Hepatic stellate cell (primary cell): ENCODE data around the gene ECM2.
"Not testable (repeated sequence)": the region's sequence is repeated elsewhere in the genome, so short reads cannot be mapped to it uniquely, and the experiment has no call there.

Experiments used
- DNase-seq: peaks from one replicate; pipeline ENCODE4 v3.0.0; 2011; ENCODE audit warnings: low spot score

Gene ECM2

DNA sequence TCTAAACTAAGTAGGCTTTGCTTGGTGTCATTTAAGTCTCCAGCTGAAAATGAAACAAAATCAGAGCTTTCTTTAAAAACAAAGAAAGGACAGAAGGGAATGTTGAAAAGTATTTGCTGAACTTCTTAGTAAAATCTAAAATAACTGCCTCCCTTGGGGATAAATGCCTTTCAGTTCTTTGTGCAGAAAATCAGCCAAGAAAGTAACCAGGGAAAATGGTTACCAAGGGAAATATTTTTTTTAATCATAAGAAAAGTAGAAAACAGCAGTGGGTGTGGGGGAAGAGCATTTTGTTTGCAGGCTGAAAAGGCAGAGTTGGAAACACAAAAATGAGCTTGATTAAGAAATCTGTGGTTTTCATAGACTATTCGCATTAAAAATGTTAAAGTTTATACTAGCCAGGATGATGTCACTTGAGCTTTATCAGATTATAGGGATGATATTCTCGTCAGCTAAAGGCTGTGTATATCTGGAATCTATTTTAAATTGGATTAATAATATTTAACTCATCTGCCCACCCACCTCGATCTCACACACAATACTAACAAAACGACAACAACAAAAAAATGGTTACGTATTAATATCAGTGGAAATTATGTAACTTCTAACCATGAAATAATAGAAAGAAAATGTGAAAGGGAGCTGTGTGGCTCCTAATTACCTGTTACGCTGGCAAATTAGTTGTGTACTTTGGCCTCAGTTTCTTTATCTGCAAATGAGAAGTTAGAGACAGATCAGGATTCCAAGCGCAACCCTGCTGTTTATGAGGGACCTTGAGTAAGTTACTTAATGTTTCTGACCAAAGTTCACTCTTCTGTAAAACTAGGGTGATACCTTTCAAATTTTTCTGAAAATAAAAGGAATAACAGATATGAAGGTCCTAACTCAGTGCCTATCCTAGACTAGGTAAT lies at the start of gene ECM2:
Gene ECM2 (minus strand): TSS at position 51 of the 911 bp plus-strand sequence. CDS start 13,124 bp downstream, outside the sequence.
- peak; percentile 50 for DNase-seq

DNA sequence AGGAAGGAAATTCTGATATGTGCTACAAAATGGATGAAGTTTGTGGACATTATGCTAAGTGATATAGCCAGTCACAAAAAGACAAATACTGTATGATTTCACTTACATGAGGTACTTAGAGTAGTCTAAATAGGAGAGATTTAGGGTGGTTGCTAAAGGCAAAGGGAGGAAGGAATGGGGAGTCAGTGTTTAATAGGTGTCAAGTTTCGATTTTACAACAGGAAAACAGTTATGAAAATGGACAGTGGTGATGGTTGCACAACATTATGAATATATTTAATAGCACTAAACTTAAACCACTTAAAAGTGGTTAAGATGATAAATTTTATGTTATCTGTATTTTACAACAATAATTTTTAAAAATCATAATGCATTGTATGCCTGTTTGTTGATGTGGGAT lies 40.4 kb upstream of the ECM2 start:
- no peak for DNase-seq

- not testable (repeated sequence) for DNase-seq
Measured at GRCh38 chr9:92573612-92574011, 37.8 kb upstream of the ECM2 start.

DNA sequence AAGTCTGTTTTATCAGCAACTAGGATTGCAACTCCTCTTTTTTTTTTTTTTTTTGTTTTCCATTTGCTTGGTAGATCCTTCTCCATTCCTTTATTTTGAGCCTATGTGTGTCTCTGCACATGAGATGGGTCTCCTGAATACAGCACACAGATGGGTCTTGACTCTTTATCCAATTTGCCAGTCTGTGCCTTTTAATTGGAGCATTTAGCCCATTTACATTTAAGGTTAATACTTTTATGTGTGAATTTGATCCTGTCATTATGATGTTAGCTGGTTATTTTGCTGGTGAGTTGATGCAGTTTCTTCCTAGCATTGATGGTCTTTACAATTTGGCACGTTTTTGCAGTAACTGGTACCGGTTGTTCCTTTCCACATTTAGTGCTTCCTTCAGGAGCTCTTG lies 36.1 kb upstream of the ECM2 start:
- DNase-seq, result not testable (repeated sequence)

DNA sequence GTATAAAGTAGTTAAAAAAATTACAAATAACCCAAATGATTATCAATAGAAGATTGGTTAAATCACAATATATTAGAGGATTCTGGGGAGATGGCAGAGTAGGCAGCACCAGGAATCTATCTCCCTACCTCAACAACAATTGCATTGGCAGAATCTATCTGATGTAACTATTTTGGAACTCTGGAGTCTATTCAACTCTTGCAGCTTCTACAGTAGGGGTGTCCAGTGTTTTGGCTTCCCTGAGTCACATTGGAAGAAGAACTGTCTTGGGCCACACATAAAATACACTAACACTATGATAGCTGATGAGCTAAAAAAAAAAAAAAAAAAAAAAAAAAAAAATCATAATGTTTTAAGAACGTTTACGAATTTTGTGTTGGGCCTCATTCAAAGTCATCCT lies 29.2 kb upstream of the ECM2 start:
- no peak for DNase-seq

DNA sequence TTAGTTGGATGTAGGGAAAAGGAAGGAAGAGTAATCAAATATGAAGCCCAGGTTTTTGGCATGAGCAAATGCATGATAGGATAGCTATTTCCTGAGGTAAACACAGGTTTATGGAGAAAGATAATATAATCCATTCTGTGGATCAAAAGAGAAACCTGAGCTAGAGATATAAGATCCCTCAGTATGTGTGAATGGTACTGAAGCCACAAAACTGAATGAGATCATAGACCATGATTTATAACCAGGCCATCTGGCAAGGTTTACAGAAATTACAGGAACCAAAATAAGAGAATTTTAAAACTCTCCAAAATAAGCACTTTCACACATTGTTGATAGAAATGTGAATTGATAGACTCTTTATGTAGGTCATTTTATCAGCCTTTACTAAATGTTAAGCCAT lies 28.7 kb upstream of the ECM2 start:
- no peak for DNase-seq

GRCh38 chr9:92563116-92564100 lies 27.6 kb upstream of the ECM2 start:
- DNase-seq, result no peak

- no peak for DNase-seq
Measured at GRCh38 chr9:92562461-92562967, 26.7 kb upstream of the ECM2 start.

DNA sequence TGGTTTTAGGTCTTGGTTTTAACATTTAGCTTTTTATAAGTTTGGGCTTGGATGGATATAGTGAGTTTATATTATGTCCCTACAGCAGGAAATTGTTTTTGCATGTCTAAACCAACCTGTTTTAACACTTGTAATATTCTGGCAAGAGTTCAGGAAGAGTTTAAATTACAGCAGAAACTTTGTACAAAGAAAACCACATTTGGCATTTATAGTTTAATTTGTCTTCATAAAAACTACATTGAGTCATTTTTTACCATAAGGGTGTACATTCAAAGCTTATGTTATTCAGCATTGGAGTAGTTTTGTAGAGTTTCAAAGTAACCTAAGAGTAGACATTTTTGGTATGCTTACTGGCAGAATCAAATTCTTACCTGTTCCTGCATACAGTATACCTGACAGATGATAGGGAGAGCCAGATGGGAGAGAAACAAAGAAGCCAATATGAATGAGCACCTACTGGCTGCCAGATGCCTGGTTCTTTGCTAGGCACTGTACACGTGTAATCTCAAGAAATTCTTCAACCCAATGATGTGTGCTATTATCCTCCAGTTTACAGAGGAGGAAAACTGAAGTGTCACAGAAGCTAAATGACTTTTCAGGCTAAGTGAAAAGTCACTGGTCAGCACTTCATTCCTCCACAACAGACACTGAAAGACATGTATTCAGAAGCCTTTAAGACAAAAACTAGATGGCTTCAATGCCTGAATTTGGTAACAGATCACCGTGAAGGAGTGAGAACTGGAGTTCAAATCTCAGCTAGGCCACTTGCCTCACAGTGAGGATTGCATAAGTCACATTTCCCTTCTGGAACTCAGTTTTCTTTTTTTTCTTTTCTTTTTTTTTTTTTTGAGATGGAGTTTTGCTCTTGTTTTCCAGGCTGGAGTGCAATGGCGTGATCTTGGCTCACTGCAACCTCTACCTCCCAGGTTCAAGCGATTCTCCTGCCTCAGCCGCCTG lies 25.9 kb upstream of the ECM2 start:
- DNase-seq, result no peak

DNA sequence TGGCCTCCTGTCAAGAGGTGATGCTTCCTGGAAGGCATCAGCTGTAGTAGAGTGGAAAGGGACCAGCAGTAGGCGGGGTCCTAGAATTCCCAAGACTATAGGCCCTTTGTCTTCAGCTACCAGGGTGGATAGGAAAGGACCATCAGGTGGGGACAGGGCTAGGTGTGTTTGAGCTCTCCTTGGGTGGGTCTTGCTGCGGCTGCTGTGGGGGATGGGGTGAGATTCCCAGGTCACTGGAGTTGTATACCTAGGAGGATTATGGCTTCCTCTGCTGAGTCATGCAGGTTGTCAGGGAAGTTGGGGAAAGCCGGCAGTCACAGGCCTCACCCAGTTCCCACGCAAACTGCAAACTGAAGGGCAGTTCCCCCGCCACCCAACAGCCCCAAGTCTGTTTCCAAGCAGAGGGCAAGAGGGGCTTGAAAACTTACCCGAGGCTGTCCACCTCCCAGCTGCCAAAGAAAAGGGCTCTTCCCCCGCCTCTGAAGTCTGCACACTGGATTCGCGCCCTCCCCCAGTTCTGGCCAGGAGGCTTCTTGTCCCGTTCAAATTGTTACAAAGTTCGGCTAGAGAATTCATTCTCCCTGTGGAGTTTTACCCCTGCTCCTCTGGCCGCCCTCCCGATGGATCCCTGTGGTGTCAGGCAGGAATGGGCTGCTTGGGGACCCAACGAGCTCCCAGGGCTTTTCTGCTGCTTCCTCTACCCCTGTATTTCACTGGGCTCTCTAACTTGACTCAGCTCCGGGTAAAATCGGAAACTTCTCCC lies 23.0 kb upstream of the ECM2 start:
- DNase-seq, result no peak

GRCh38 chr9:92550765-92551164 lies 15.0 kb upstream of the ECM2 start:
- no peak for DNase-seq

DNA sequence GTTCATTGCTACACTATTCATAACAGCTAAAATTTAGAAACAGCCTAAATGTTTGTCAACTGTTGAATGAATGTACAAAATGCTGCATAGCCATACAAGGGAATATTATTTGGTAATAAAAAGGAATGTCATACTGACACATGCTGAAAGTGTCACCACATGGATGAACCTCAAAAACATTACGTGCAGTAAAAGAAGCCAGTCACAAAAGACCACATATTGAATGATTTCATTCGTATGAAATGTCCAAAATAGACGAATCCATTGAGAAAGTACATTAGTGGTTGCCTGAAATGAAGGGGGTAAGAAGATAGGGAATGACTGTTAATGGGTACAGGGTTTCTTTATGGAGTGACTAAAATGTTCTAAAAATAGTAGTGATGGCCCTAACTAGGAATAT lies 11.6 kb upstream of the ECM2 start:
- DNase-seq, result no peak

GRCh38 chr9:92545002-92545510 lies 9.3 kb upstream of the ECM2 start:
- DNase-seq, result no peak

GRCh38 chr9:92543972-92544371 lies 8.2 kb upstream of the ECM2 start:
- no peak for DNase-seq

DNA sequence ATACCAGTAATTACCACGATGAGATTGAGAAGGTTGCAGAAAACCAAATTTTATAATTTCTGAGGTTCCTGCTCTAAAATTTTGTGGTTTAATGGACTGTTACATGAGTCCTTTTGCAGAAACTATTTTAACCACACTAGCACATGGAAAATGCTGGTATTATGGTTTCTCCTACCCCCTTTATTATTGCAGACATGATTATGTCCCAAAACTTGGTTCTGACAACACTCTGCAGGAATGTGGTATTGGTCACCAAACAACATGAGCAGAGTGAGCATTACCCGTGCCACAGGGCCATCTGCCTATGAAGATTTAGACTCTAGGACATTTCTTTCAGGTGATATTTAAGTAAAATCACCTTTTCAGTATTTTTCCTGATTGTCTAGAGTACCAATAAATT lies 2.8 kb upstream of the ECM2 start:
- DNase-seq, result peak; percentile 68

DNA sequence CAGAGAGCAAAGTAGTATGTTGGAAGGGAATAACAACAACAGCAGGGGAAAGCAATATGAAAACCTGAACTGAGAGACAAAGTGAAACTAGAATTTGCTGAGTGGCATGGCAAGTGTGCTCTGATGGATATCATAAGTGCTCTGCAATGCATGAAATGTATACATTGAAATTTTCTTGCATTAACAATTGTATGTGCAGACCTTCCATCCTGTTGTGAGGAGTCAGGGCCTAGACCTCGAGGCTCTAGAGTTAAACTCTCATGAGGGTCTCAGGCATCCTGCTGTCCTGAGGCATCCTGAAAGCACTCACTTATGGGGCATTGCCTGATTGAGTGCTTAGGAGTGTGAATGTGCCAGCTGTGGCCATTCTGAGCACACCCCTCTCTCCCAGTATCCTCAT lies 1.1 kb downstream of the ECM2 start:
- DNase-seq, result no peak

DNA sequence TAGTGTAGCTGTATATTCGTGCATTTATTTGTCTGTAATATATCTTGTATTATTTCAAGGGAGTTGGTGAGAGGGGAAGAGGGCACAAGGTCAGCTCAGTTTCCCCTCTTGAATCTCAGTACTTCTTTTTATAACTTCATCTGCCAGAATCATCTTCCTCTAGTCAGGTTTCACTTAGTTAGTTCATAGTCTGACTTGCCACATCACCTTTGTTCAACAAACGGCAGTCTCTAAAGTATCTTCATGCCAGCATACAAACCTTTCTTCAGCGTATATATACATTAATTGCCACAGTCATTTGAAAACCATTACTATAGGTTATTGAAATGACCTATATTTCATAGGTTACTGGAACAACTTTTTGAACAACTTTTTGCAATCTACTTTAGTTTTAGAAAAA lies 1.6 kb downstream of the ECM2 start:
- DNase-seq, result no peak

DNA sequence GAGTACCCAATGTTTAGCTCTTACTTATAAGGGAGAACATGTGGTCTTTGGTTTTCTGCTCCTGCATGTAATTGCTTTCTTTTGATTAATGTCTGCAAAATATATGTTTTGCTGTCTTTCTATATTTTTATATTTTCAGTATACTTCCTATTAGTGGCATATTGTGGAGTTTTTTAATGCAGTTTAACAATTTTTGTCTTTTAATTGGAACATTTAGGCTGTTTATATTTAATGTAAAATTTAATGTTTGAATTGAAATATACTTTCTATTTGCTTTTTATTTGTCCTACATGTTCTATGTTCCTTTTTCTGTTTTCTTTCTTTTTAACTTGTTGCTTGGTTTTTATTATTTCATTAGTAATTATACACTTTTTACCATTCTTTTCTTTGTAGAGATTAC lies 4.9 kb downstream of the ECM2 start:
- no peak for DNase-seq

DNA sequence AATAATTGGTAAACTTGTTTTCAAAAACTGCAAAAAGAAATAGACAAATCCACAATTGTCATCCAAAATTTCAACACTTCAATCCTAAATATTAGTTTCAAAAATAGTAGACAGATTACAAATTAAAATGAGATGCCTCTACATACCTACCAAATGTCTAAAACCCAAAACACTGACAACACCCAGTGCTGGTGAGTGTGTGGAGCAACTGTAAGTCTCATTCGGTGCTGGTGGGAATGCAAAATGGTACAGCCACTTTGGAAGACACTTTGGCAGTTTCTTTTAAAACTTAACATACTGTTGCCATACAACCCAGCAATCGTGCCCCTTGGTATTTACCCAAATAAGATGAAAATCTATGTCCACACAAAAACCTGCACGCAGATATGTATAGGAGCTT lies 6.7 kb downstream of the ECM2 start:
- no peak for DNase-seq

DNA sequence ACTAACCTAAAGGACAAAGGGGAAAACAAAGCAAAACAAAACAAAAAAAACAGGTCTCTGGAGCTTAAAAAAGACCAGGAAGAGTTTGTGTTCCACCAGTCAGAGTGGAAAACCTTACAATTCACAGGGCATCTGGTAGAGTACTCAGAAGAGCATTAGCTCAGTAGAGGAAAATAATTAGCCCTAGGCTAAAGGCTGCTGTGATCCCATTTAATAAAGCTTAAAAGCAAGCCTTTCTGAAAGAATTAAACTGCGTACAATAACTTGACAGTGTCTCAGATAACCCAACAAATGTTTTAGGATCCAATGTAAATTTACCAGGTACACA lies 7.3 kb downstream of the ECM2 start:
- no peak for DNase-seq
